ENCODE data around the gene VSIG10L2.
A peak's percentile ranks its signal among the peaks of the same experiment; 100 is the strongest.

The VSIG10L2 gene

GRCh38 chr11:125945797-125946520 lies at the start of gene VSIG10L2:
Gene VSIG10L2 (plus strand): TSS chr11:125946044. CDS start chr11:125946056, 12 bp downstream.
- TF ChIP-seq CTCF (IDR thresholded peaks at IDR 0.05; ENCODE audit: insufficient read depth, low read length, poor library complexity, severe bottlenecking): no peak
- no peak for DNase-seq (ENCODE audit: extremely low read depth, insufficient read length)
- H3K36me3 ChIP-seq (ENCODE audit: control insufficient read depth, insufficient read depth, low read length): no peaks in the 10 kb centered on the region
- no peak within 1 kb of the TSS for H3K4me3 ChIP-seq (replicated peaks; ENCODE audit: low read depth, low read length)
- no peaks in the 10 kb centered on the region; the same call in 1 of the 2 replicates for H3K27me3 ChIP-seq (replicated peaks; ENCODE audit: control insufficient read depth, insufficient read depth, low read length)

- Histone ChIP-seq H3K4me3 (replicated peaks; ENCODE audit: low read depth, low read length) (peak overlapping the region; percentile 79; the same call in 1 of the 2 replicates), H3K27me3 (replicated peaks; ENCODE audit: control insufficient read depth, insufficient read depth, low read length) (no peaks in the 10 kb centered on the region), H3K36me3 (ENCODE audit: control insufficient read depth, insufficient read depth, low read length) (peaks cover 4% of the 10 kb centered on the region)
- DNase-seq (ENCODE audit: extremely low read depth, insufficient read length): no peak
- TF ChIP-seq CTCF (IDR thresholded peaks at IDR 0.05; ENCODE audit: insufficient read depth, low read length, poor library complexity, severe bottlenecking): no peak
Measured at GRCh38 chr11:125901872-125902271, 44.0 kb upstream of the VSIG10L2 start.

- Histone ChIP-seq H3K4me3 (replicated peaks; ENCODE audit: low read depth, low read length) (peak overlapping the region; percentile 79), H3K36me3 (ENCODE audit: control insufficient read depth, insufficient read depth, low read length) (peaks cover 4% of the 10 kb centered on the region), H3K27me3 (replicated peaks; ENCODE audit: control insufficient read depth, insufficient read depth, low read length) (no peaks in the 10 kb centered on the region)
- no peak for DNase-seq (ENCODE audit: extremely low read depth, insufficient read length)
- no peak for TF ChIP-seq CTCF (IDR thresholded peaks at IDR 0.05; ENCODE audit: insufficient read depth, low read length, poor library complexity, severe bottlenecking)
Measured at GRCh38 chr11:125902277-125902926, 43.4 kb upstream of the VSIG10L2 start.

GRCh38 chr11:125902927-125903710 lies 42.7 kb upstream of the VSIG10L2 start, which contains the start of gene PUS3:
Gene PUS3 (minus strand): TSS chr11:125903206. CDS start chr11:125896284, 6,922 bp downstream.
- TF ChIP-seq CTCF (IDR thresholded peaks at IDR 0.05; ENCODE audit: insufficient read depth, low read length, poor library complexity, severe bottlenecking): no peak
- peaks cover 3% of the 10 kb centered on the region for H3K36me3 ChIP-seq (ENCODE audit: control insufficient read depth, insufficient read depth, low read length)
- H3K4me3 ChIP-seq (replicated peaks; ENCODE audit: low read depth, low read length): peak within 1 kb of the TSS; percentile 79
- DNase-seq (ENCODE audit: extremely low read depth, insufficient read length): peak; percentile 71
- no peaks in the 10 kb centered on the region for H3K27me3 ChIP-seq (replicated peaks; ENCODE audit: control insufficient read depth, insufficient read depth, low read length)

GRCh38 chr11:125903711-125904659 lies 41.9 kb upstream of the VSIG10L2 start, which contains the start of gene DDX25:
Gene DDX25 (plus strand): TSS chr11:125904508. CDS start chr11:125904518, 10 bp downstream.
- H3K36me3 ChIP-seq (ENCODE audit: control insufficient read depth, insufficient read depth, low read length): peaks cover 3% of the 10 kb centered on the region
- H3K27me3 ChIP-seq (replicated peaks; ENCODE audit: control insufficient read depth, insufficient read depth, low read length): no peaks in the 10 kb centered on the region
- no peak within 1 kb of the TSS for H3K4me3 ChIP-seq (replicated peaks; ENCODE audit: low read depth, low read length)
- DNase-seq (ENCODE audit: extremely low read depth, insufficient read length): no peak
- no peak for TF ChIP-seq CTCF (IDR thresholded peaks at IDR 0.05; ENCODE audit: insufficient read depth, low read length, poor library complexity, severe bottlenecking)

Measured in GM06990 (cell line).